ENCODE measurements around the gene NT5C2. TPM values are rescaled to one million over a fixed set of nuclear protein-coding genes. Genes with fewer than 3 reads are reported as not detected.

Gene NT5C2
- polyA plus RNA-seq, 3 donors, result 68.6 to 116 (median 81.8) TPM

DNA sequence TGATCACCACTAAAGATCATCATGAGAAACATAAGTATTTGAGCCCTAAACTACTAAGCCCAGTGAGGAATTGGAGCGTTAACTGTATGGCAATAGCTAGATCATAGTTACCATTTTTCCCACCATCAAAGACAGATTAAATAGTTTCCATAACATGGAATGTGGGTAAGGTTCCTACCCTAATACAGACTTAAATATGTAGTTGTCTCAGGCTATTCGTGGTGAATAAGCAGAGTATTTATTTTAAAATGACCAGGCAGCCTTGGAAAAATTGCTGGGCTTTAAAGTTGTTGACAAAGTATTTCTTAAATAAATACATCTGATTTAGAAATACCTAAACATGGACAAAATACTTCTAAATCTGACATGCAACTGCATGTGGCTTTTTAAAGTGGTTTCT is 106.8 kb downstream of the NT5C2 start:
- Mint-ChIP-seq H3K4me1 (no peaks in the 10 kb centered on the region), H3K27me3 (ENCODE audit: low read depth in 3 of 3) (peaks cover 0 to 2% (median 0%) of the 10 kb centered on the region in 3 donors), H3K36me3 (peaks cover 78 to 80% of the 10 kb centered on the region in 2 donors), H3K27ac (no peak overlapping the region), H3K4me3 (no peak overlapping the region), H3K9me3 (no peaks in the 10 kb centered on the region)
- intact Hi-C loops (cut with micrococcal nuclease), result no loop called here
- Histone ChIP-seq H2AFZ (ENCODE audit: insufficient read depth, low read depth, low read length, poor library complexity, severe bottlenecking) (no peak overlapping the region), H3K9ac (ENCODE audit: insufficient read depth, low read length, poor library complexity, severe bottlenecking) (no peak overlapping the region), H3K27me3 (ENCODE audit: control insufficient read depth in 2 of 2, insufficient read depth in 2 of 2, low read length in 2 of 2) (no peaks in the 10 kb centered on the region), H3K79me2 (ENCODE audit: insufficient read depth, low read length) (no peaks in the 10 kb centered on the region), H3K9me3 (replicated peaks in 1 of 2; ENCODE audit: control insufficient read depth in 1 of 2, insufficient read depth in 1 of 2, low read length in 2 of 2) (no peaks in the 10 kb centered on the region), H3K4me1 (ENCODE audit: control insufficient read depth in 1 of 2, insufficient read depth in 2 of 2, low read length in 2 of 2) (no peaks in the 10 kb centered on the region), H3K36me3 (replicated peaks in 1 of 2; ENCODE audit: control insufficient read depth in 1 of 2, insufficient read depth in 2 of 2, low read length in 2 of 2) (peaks cover 75 to 88% of the 10 kb centered on the region in 2 donors), H3K27ac (ENCODE audit: low read depth in 1 of 2, low read length in 2 of 2) (no peak overlapping the region), H3K4me2 (replicated peaks; ENCODE audit: extremely low read depth, low read length, poor library complexity, severe bottlenecking) (no peak overlapping the region), H3K4me3 (replicated peaks in 1 of 3; ENCODE audit: low read depth in 2 of 3, low read length in 3 of 3) (no peak overlapping the region), H4K20me1 (ENCODE audit: insufficient read depth, low read length) (peaks cover 62% of the 10 kb centered on the region)
- TF ChIP-seq, protein P1, sequence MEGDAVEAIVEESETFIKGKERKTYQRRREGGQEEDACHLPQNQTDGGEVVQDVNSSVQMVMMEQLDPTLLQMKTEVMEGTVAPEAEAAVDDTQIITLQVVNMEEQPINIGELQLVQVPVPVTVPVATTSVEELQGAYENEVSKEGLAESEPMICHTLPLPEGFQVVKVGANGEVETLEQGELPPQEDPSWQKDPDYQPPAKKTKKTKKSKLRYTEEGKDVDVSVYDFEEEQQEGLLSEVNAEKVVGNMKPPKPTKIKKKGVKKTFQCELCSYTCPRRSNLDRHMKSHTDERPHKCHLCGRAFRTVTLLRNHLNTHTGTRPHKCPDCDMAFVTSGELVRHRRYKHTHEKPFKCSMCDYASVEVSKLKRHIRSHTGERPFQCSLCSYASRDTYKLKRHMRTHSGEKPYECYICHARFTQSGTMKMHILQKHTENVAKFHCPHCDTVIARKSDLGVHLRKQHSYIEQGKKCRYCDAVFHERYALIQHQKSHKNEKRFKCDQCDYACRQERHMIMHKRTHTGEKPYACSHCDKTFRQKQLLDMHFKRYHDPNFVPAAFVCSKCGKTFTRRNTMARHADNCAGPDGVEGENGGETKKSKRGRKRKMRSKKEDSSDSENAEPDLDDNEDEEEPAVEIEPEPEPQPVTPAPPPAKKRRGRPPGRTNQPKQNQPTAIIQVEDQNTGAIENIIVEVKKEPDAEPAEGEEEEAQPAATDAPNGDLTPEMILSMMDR (IDR thresholded peaks at IDR 0.05), result no peak
- no CpG with 5 or more reads among the region's 2 CpGs for WGBS (ENCODE audit: insufficient coverage)
- DNase-seq, result no peak

GRCh38 chr10:103083977-103084320 is 109.1 kb downstream of the NT5C2 start:
- Mint-ChIP-seq H3K27ac (peak overlapping the region in 2 of 7 donors; percentile 1 to 70), H3K4me1 (no peaks in the 10 kb centered on the region), H3K4me3 (no peak overlapping the region), H3K27me3 (ENCODE audit: low read depth in 3 of 3) (peaks cover 0 to 2% (median 0%) of the 10 kb centered on the region in 3 donors), H3K36me3 (peaks cover 55 to 57% of the 10 kb centered on the region in 2 donors), H3K9me3 (no peaks in the 10 kb centered on the region)
- H3K79me2 ChIP-seq (ENCODE audit: insufficient read depth, low read length), result no peaks in the 10 kb centered on the region
- 96% methylated on average over 5 of the region's 5 CpGs for WGBS (ENCODE audit: insufficient coverage)
- TF ChIP-seq, protein P1 (IDR thresholded peaks at IDR 0.05), result no peak
- intact Hi-C loops (cut with micrococcal nuclease), result no loop called here
- H3K4me3 ChIP-seq (replicated peaks in 1 of 3; ENCODE audit: low read depth in 2 of 3, low read length in 3 of 3), result no peak overlapping the region
- no peak overlapping the region for H3K27ac ChIP-seq (ENCODE audit: low read depth in 1 of 2, low read length in 2 of 2)
- no peak for DNase-seq
- peaks cover 43% of the 10 kb centered on the region for H4K20me1 ChIP-seq (ENCODE audit: insufficient read depth, low read length)
- H3K4me1 ChIP-seq (ENCODE audit: control insufficient read depth in 1 of 2, insufficient read depth in 2 of 2, low read length in 2 of 2), result no peaks in the 10 kb centered on the region
- no peaks in the 10 kb centered on the region for H3K9me3 ChIP-seq (replicated peaks in 1 of 2; ENCODE audit: control insufficient read depth in 1 of 2, insufficient read depth in 1 of 2, low read length in 2 of 2)
- no peak overlapping the region for H2AFZ ChIP-seq (ENCODE audit: insufficient read depth, low read depth, low read length, poor library complexity, severe bottlenecking)
- H3K9ac ChIP-seq (ENCODE audit: insufficient read depth, low read length, poor library complexity, severe bottlenecking), result no peak overlapping the region
- no peak overlapping the region for H3K4me2 ChIP-seq (replicated peaks; ENCODE audit: extremely low read depth, low read length, poor library complexity, severe bottlenecking)
- H3K36me3 ChIP-seq (replicated peaks in 1 of 2; ENCODE audit: control insufficient read depth in 1 of 2, insufficient read depth in 2 of 2, low read length in 2 of 2), result peaks cover 52 to 65% of the 10 kb centered on the region in 2 donors
- H3K27me3 ChIP-seq (ENCODE audit: control insufficient read depth in 2 of 2, insufficient read depth in 2 of 2, low read length in 2 of 2), result no peaks in the 10 kb centered on the region

All from CD14-positive monocyte (primary cell).